PC-3 (cell line): ENCODE data around the gene SAMD4A. TPM values are rescaled to one million over a fixed set of nuclear protein-coding genes. Genes with fewer than 3 reads are reported as not detected.

Experiments used
- ATAC-seq: fragments of 200-7000 bp; cut with Tn5 transposase; 2 replicates; pipeline ENCODE4 v1.9.1; 2020; ENCODE audit warnings: mild to moderate bottlenecking, moderate library complexity
- BruUV-seq: library from RNA; stranded (reverse); fragments of 400-500 nt; replicated peaks from 2 replicates; lab custom pipeline; 2021; lab: Mats Ljungman, UMichigan
- CTCF ChIA-PET: fragments of 300-600 bp; sonication (Branson Sonifier 250); formaldehyde crosslinking; loops from one replicate; lab custom pipeline; 2022; ENCODE audit warnings: antibody characterized with exemption; lab: Charles Lee
- POLR2A ChIA-PET: fragments of 300-600 bp; sonication (Branson Sonifier 250); formaldehyde crosslinking; loops from one replicate; lab custom pipeline; 2022; ENCODE audit warnings: antibody characterized with exemption; ENCODE audit not compliant: unreplicated experiment; lab: Charles Lee
- DNase-seq: peaks from one replicate; pipeline ENCODE4 v3.0.0-alpha.2; 2015
- H2AFZ ChIP-seq: fragments of 300-600 bp; sonication (generic); 2 replicates; pipeline ENCODE4 v1.6.0; 2016; ENCODE audit warnings: antibody characterized with exemption, low read length
- H3F3A ChIP-seq: fragments of 300-600 bp; sonication (generic); one replicate; pipeline ENCODE4 v1.6.0; 2017; ENCODE audit warnings: antibody characterized with exemption, low read length, control low read depth, mild to moderate bottlenecking; ENCODE audit not compliant: unreplicated experiment
- H3K27ac ChIP-seq: fragments of 300-600 bp; sonication (generic); 2 replicates; pipeline ENCODE4 v1.5.1; 2016; ENCODE audit warnings: mild to moderate bottlenecking, low read length
- H3K27me3 ChIP-seq: fragments of 300-600 bp; sonication (generic); 2 replicates; pipeline ENCODE4 v1.6.1; 2016; ENCODE audit warnings: low read length, mixed read lengths
- H3K36me3 ChIP-seq: fragments of 300-600 bp; sonication (generic); 2 replicates; pipeline ENCODE4 v1.6.1; 2016; ENCODE audit warnings: low read depth, mixed run types, low read length, mixed read lengths
- H3K4me1 ChIP-seq: fragments of 300-600 bp; sonication (generic); 2 replicates; pipeline ENCODE4 v1.5.1; 2016; ENCODE audit warnings: low read length; ENCODE audit not compliant: insufficient read depth
- H3K4me2 ChIP-seq: fragments of 300-600 bp; sonication (generic); 2 replicates; pipeline ENCODE4 v1.6.0; 2016; ENCODE audit warnings: low read length
- H3K4me3 ChIP-seq: fragments of 300-600 bp; sonication (generic); 2 replicates; pipeline ENCODE4 v1.5.1; 2016; ENCODE audit warnings: mild to moderate bottlenecking, low read length, mixed read lengths
- H3K79me2 ChIP-seq: fragments of 300-600 bp; sonication (generic); 2 replicates; pipeline ENCODE4 v1.6.1; 2017; ENCODE audit warnings: low read length, mixed read lengths
- H3K9ac ChIP-seq: fragments of 300-600 bp; sonication (generic); 2 replicates; pipeline ENCODE4 v1.6.0; 2016; ENCODE audit warnings: mild to moderate bottlenecking, low read length
- H3K9me2 ChIP-seq: fragments of 300-600 bp; sonication (generic); replicated peaks from 2 replicates; pipeline ENCODE4 v1.6.1; 2016; ENCODE audit warnings: mixed run types, low read length, mixed read lengths
- H3K9me3 ChIP-seq: fragments of 300-600 bp; sonication (generic); 2 replicates; pipeline ENCODE4 v1.6.1; 2016; ENCODE audit warnings: low read length, mixed read lengths
- H4K20me1 ChIP-seq: fragments of 300-600 bp; sonication (generic); 2 replicates; pipeline ENCODE4 v1.6.1; 2016; ENCODE audit warnings: low read length, mixed read lengths
- EZH2 ChIP-seq: fragments of 300-600 bp; sonication (generic); IDR thresholded peaks from one replicate; pipeline ENCODE4 v1.6.1; 2017; ENCODE audit warnings: antibody characterized with exemption, mild to moderate bottlenecking, low read length; ENCODE audit not compliant: unreplicated experiment
- EZH2phosphoT487 ChIP-seq: fragments of 300-600 bp; sonication (generic); IDR thresholded peaks from 2 replicates; pipeline ENCODE4 v1.6.1; 2018; ENCODE audit warnings: mild to moderate bottlenecking, antibody characterized with exemption, low read length, borderline replicate concordance
- intact Hi-C: fragments of 100-400 bp; cut with micrococcal nuclease; formaldehyde crosslinking; loops from 2 replicates; pipeline ENCODE4 v1.9.0; 2023
- total RNA-seq: library from RNA; depleted of rRNA; stranded (reverse); fragments of >200 nt; gene quantifications from 2 replicates; pipeline ENCODE4 v1.2.3, GENCODE V29; 2014
- TF ChIP-seq, protein P1 (sequence below): fragments of 300-600 bp; sonication (generic); conservative IDR thresholded peaks from 2 replicates; pipeline ENCODE4 v1.5.1; 2017; ENCODE audit warnings: antibody characterized with exemption, low read depth, mild to moderate bottlenecking, low read length

SAMD4A gene
- total RNA-seq, 1 experiment from 2014 or later: 42.9 TPM

DNA sequence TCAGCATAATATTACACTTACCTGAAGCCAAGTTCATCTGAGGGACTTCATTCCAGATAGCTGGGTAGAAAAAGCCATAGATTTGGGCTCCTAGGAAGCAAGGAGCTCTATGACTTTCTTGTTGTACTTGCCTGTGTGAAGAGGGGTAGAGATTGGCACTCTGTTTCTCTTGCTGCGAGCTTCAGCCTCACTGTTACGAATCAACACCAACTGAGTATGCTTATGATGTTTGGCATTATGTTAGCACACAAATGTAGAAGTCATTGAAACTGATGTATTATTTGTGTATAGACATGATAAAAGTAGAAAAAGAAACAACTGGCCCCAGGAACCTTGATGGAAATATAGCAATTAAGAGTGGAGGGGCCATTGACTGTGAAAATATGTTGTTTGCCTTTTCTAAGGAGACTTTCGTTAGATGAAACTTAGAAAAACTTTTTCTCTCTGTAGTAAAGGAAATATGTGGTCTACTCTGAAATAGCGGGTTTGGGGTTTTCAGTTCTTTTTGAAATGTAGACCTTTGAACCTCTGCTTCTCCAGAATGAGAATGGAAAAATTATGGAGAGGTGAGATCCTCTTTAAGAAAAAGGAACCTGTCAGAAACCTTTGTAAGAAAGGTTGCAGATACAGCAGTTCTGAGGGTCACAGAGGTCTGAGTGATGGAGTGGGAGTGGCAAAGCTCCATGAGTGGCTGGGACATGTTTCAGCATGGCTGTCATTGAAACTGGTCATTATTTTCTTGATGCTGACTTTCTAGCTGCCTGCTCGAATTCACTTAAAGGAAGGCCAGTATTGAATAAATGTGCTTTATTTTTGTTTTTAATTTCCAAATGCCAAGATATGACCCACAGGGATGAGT lies 175.8 kb downstream of the SAMD4A start:
- TF ChIP-seq EZH2phosphoT487 (no peak), EZH2 (no peak)
- TF ChIP-seq, protein P1, sequence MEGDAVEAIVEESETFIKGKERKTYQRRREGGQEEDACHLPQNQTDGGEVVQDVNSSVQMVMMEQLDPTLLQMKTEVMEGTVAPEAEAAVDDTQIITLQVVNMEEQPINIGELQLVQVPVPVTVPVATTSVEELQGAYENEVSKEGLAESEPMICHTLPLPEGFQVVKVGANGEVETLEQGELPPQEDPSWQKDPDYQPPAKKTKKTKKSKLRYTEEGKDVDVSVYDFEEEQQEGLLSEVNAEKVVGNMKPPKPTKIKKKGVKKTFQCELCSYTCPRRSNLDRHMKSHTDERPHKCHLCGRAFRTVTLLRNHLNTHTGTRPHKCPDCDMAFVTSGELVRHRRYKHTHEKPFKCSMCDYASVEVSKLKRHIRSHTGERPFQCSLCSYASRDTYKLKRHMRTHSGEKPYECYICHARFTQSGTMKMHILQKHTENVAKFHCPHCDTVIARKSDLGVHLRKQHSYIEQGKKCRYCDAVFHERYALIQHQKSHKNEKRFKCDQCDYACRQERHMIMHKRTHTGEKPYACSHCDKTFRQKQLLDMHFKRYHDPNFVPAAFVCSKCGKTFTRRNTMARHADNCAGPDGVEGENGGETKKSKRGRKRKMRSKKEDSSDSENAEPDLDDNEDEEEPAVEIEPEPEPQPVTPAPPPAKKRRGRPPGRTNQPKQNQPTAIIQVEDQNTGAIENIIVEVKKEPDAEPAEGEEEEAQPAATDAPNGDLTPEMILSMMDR: no peak
- Histone ChIP-seq H3K9me2 (no peaks in the 10 kb centered on the region), H3K27me3 (no peaks in the 10 kb centered on the region), H2AFZ (no peak overlapping the region), H3K4me3 (no peak overlapping the region), H3K9me3 (no peaks in the 10 kb centered on the region), H3K27ac (no peak overlapping the region), H3K36me3 (no peaks in the 10 kb centered on the region), H3F3A (peaks cover 7% of the 10 kb centered on the region), H4K20me1 (no peaks in the 10 kb centered on the region), H3K4me2 (no peak overlapping the region), H3K79me2 (peaks cover 6% of the 10 kb centered on the region; the same call in 1 of the 2 replicates), H3K4me1 (peaks cover 21% of the 10 kb centered on the region), H3K9ac (no peak overlapping the region)
- ATAC-seq: no peak
- ChIA-PET CTCF (no interaction called here), POLR2A (no interaction called here)
- intact Hi-C loops: no loop called here
- no peak for DNase-seq
- BruUV-seq: no TSS peak

DNA sequence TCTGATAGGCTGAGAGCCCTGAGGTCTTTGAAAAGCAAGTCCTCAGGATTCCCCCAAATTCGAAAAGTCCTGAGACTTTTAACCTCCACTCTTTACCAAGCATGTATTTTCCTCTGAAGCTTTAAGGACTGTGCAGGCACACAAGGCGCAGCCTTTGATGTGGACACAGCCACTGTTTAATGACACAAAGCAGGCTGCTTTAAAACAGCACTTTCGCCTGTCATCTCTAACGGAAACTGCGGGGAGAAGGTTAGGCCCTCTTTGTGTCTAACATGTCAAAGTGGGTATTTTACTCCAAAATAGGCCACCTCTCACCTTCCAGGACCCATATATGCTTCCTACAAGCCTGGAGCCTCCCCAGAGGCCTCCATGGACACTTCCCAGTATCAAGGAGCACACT lies 176.5 kb downstream of the SAMD4A start:
- H3K79me2 ChIP-seq: peaks cover 5% of the 10 kb centered on the region; the same call in 1 of the 2 replicates
- H3K4me1 ChIP-seq: peaks cover 15% of the 10 kb centered on the region
- H3F3A ChIP-seq: peaks cover 3% of the 10 kb centered on the region
- no peaks in the 10 kb centered on the region for H3K9me3 ChIP-seq
- TF ChIP-seq EZH2phosphoT487: no peak
- TF ChIP-seq, protein P1: no peak
- TF ChIP-seq EZH2: no peak
- DNase-seq (no peak), ATAC-seq (no peak)
- H3K9me2 ChIP-seq: no peaks in the 10 kb centered on the region
- no TSS peak for BruUV-seq
- intact Hi-C loops: no loop called here
- H3K9ac ChIP-seq: no peak overlapping the region
- H3K4me2 ChIP-seq: no peak overlapping the region
- H4K20me1 ChIP-seq: no peaks in the 10 kb centered on the region
- no peak overlapping the region for H3K4me3 ChIP-seq
- H3K27ac ChIP-seq: no peak overlapping the region
- ChIA-PET POLR2A (no interaction called here), CTCF (no interaction called here)
- H3K27me3 ChIP-seq: no peaks in the 10 kb centered on the region
- no peak overlapping the region for H2AFZ ChIP-seq
- no peaks in the 10 kb centered on the region for H3K36me3 ChIP-seq

DNA sequence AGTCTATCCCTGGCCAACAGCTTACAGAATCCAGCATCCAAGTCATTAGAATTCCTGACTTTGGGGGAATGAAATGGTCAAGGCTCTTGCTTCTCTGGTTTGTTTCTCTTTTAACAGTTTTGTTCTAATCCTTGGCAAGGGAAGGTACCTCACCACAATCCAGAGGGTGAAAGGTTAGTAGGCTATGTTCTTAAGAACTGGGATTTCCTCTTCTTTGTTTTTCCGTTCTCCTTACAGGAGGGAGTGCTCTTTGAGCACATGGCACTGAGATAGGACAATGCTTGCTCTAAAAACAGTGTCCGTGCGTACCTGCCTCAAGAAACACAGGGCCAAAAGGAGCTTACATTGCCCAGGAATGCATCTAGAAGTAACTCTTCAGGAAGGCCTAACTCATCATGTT lies 179.1 kb downstream of the SAMD4A start:
- intact Hi-C loops: no loop called here
- H3K9me2 ChIP-seq: no peaks in the 10 kb centered on the region
- no peak overlapping the region for H3K27ac ChIP-seq
- BruUV-seq: no TSS peak
- DNase-seq (no peak), ATAC-seq (no peak)
- H2AFZ ChIP-seq: no peak overlapping the region
- H3K4me1 ChIP-seq: no peaks in the 10 kb centered on the region
- 0 out of 2 replicates have a peak, but pooled peaks cover 6% of the 10 kb centered on the region for H3K36me3 ChIP-seq
- H3F3A ChIP-seq: no peaks in the 10 kb centered on the region
- ChIA-PET POLR2A (no interaction called here), CTCF (no interaction called here)
- TF ChIP-seq EZH2 (no peak), EZH2phosphoT487 (no peak)
- TF ChIP-seq, protein P1: no peak
- no peaks in the 10 kb centered on the region for H4K20me1 ChIP-seq
- no peak overlapping the region for H3K9ac ChIP-seq
- no peak overlapping the region for H3K4me3 ChIP-seq
- no peaks in the 10 kb centered on the region for H3K79me2 ChIP-seq
- H3K27me3 ChIP-seq: no peaks in the 10 kb centered on the region
- no peaks in the 10 kb centered on the region for H3K9me3 ChIP-seq
- no peak overlapping the region for H3K4me2 ChIP-seq
